Forelimb muscle (tissue), 1 donor: Measurements from ENCODE around the gene PSAT1. TPM values are rescaled to one million over a fixed set of nuclear protein-coding genes. Genes with fewer than 3 reads are reported as not detected.
"Not testable (repeated sequence)": the region's sequence is repeated elsewhere in the genome, so short reads cannot be mapped to it uniquely, and the experiment has no call there.

Experiments used
- DNase-seq: peaks from one replicate; pipeline ENCODE4 v3.0.0-alpha.2; 2013; ENCODE audit warnings: low read depth
- polyA plus RNA-seq: library from polyadenylated mRNA; unstranded; fragments of 120-200 nt; gene quantifications from one replicate; pipeline ENCODE4 v1.2.1, GENCODE V29; 2013; ENCODE audit not compliant: insufficient read length

Gene PSAT1
- 28.7 TPM for polyA plus RNA-seq

- DNase-seq: peak; percentile 79
Measured at GRCh38 chr9:78296893-78297671, at the start of gene PSAT1. Gene PSAT1 (plus strand): TSS chr9:78297125. CDS start chr9:78297211, 86 bp downstream.

GRCh38 chr9:78248635-78249034 is 48.3 kb upstream of the PSAT1 start:
- no peak for DNase-seq

- no peak for DNase-seq
Measured at GRCh38 chr9:78249542-78249941, 47.4 kb upstream of the PSAT1 start.

- DNase-seq: no peak
Measured at GRCh38 chr9:78252616-78253015, 44.3 kb upstream of the PSAT1 start.

- DNase-seq: no peak
Measured at GRCh38 chr9:78253285-78253684, 43.6 kb upstream of the PSAT1 start.

- DNase-seq: peak; percentile 19
Measured at GRCh38 chr9:78261403-78262001, 35.4 kb upstream of the PSAT1 start.

- DNase-seq: no peak
Measured at GRCh38 chr9:78262655-78263054, 34.3 kb upstream of the PSAT1 start.

GRCh38 chr9:78267889-78268288 is 29.0 kb upstream of the PSAT1 start:
- DNase-seq: no peak

GRCh38 chr9:78269784-78270183 is 27.1 kb upstream of the PSAT1 start:
- DNase-seq: no peak

GRCh38 chr9:78272307-78272706 is 24.6 kb upstream of the PSAT1 start:
- DNase-seq: no peak

GRCh38 chr9:78273761-78274160 is 23.2 kb upstream of the PSAT1 start:
- no peak for DNase-seq

GRCh38 chr9:78278177-78278777 is 18.6 kb upstream of the PSAT1 start:
- DNase-seq: no peak

- DNase-seq: no peak
Measured at GRCh38 chr9:78278801-78279200, 18.1 kb upstream of the PSAT1 start.

- peak; percentile 68 for DNase-seq
Measured at GRCh38 chr9:78280982-78281668, 15.8 kb upstream of the PSAT1 start.

- DNase-seq: not testable (repeated sequence)
Measured at GRCh38 chr9:78284181-78284580, 12.7 kb upstream of the PSAT1 start.

GRCh38 chr9:78286125-78286524 is 10.8 kb upstream of the PSAT1 start:
- DNase-seq: no peak

GRCh38 chr9:78286946-78287388 is 10.0 kb upstream of the PSAT1 start:
- no peak for DNase-seq

GRCh38 chr9:78288214-78288892 is 8.6 kb upstream of the PSAT1 start:
- DNase-seq: no peak

GRCh38 chr9:78289474-78289873 is 7.5 kb upstream of the PSAT1 start:
- DNase-seq: no peak

- no peak for DNase-seq
Measured at GRCh38 chr9:78291240-78291925, 5.5 kb upstream of the PSAT1 start.

- DNase-seq: no peak
Measured at GRCh38 chr9:78292026-78292425, 4.9 kb upstream of the PSAT1 start.
